ENCODE results near the gene EFHD2. TPM values are rescaled to one million over a fixed set of nuclear protein-coding genes. Genes with fewer than 3 reads are reported as not detected.
"Not testable (repeated sequence)": the region's sequence is repeated elsewhere in the genome, so short reads cannot be mapped to it uniquely, and the experiment has no call there.

Gene EFHD2
- polyA plus RNA-seq, 1 donor from 2014 or later: 10.3 TPM

GRCh38 chr1:15433471-15433870 lies 23.8 kb downstream of the EFHD2 start:
- Histone ChIP-seq H3K4me2 (ENCODE audit: low read length) (no peak overlapping the region), H3K36me3 (ENCODE audit: insufficient read depth, low read length) (no peaks in the 10 kb centered on the region), H3K9me2 (ENCODE audit: insufficient read depth, low read length) (no peaks in the 10 kb centered on the region), H3K9me3 (ENCODE audit: low read length) (no peaks in the 10 kb centered on the region), H3K9ac (ENCODE audit: low read length) (no peak overlapping the region), H3K27ac (ENCODE audit: low read length) (no peak overlapping the region), H3F3A (ENCODE audit: insufficient read depth, low read length, poor library complexity, severe bottlenecking) (no peaks in the 10 kb centered on the region), H3K79me2 (replicated peaks; ENCODE audit: insufficient read depth, low read length) (no peaks in the 10 kb centered on the region), H4K20me1 (ENCODE audit: insufficient read depth) (no peaks in the 10 kb centered on the region), H3K27me3 (ENCODE audit: insufficient read depth, low read depth, low read length) (no peaks in the 10 kb centered on the region), H3K4me3 (ENCODE audit: low read length) (no peak overlapping the region), H2AFZ (ENCODE audit: low read depth, low read length) (no peak overlapping the region)
- TF ChIP-seq MXI1 (conservative IDR thresholded peaks at IDR 0.05; ENCODE audit: poor library complexity, severe bottlenecking): no peak
- TF ChIP-seq TAF1 (IDR thresholded peaks at IDR 0.05; ENCODE audit: low read depth): no peak
- TF ChIP-seq EZH2 (IDR thresholded peaks at IDR 0.05; ENCODE audit: borderline replicate concordance, insufficient read depth, low read length, poor library complexity, severe bottlenecking): no peak

- not testable (repeated sequence) for H3K4me3 ChIP-seq (ENCODE audit: low read length); H3K9me2 ChIP-seq (ENCODE audit: insufficient read depth, low read length); H3K27ac ChIP-seq (ENCODE audit: low read length); H3K27me3 ChIP-seq (ENCODE audit: insufficient read depth, low read depth, low read length); H3F3A ChIP-seq (ENCODE audit: insufficient read depth, low read length, poor library complexity, severe bottlenecking); H4K20me1 ChIP-seq (ENCODE audit: insufficient read depth); H3K4me2 ChIP-seq (ENCODE audit: low read length); H3K9ac ChIP-seq (ENCODE audit: low read length); H2AFZ ChIP-seq (ENCODE audit: low read depth, low read length); H3K36me3 ChIP-seq (ENCODE audit: insufficient read depth, low read length); H3K9me3 ChIP-seq (ENCODE audit: low read length); H3K79me2 ChIP-seq (replicated peaks; ENCODE audit: insufficient read depth, low read length)
These were observed 25.1 kb downstream of the EFHD2 start for GRCh38 chr1:15434739-15435138.

- TF ChIP-seq POLR2AphosphoS5 (IDR thresholded peaks at IDR 0.05) (no peak), REST (IDR thresholded peaks at IDR 0.05; ENCODE audit: borderline replicate concordance) (no peak), SMC3 (conservative IDR thresholded peaks at IDR 0.05; ENCODE audit: poor library complexity) (no peak), EZH2 (IDR thresholded peaks at IDR 0.05; ENCODE audit: borderline replicate concordance, insufficient read depth, low read length, poor library complexity, severe bottlenecking) (no peak), TAF1 (IDR thresholded peaks at IDR 0.05; ENCODE audit: low read depth) (no peak), RAD21 (conservative IDR thresholded peaks at IDR 0.05) (no peak), EP300 (conservative IDR thresholded peaks at IDR 0.05; ENCODE audit: poor library complexity, severe bottlenecking) (no peak), MXI1 (conservative IDR thresholded peaks at IDR 0.05; ENCODE audit: poor library complexity, severe bottlenecking) (no peak)
- TF ChIP-seq, protein P1, sequence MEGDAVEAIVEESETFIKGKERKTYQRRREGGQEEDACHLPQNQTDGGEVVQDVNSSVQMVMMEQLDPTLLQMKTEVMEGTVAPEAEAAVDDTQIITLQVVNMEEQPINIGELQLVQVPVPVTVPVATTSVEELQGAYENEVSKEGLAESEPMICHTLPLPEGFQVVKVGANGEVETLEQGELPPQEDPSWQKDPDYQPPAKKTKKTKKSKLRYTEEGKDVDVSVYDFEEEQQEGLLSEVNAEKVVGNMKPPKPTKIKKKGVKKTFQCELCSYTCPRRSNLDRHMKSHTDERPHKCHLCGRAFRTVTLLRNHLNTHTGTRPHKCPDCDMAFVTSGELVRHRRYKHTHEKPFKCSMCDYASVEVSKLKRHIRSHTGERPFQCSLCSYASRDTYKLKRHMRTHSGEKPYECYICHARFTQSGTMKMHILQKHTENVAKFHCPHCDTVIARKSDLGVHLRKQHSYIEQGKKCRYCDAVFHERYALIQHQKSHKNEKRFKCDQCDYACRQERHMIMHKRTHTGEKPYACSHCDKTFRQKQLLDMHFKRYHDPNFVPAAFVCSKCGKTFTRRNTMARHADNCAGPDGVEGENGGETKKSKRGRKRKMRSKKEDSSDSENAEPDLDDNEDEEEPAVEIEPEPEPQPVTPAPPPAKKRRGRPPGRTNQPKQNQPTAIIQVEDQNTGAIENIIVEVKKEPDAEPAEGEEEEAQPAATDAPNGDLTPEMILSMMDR (IDR thresholded peaks at IDR 0.05; ENCODE audit: poor library complexity, severe bottlenecking): no peak
- no peak overlapping the region for H2AFZ ChIP-seq (ENCODE audit: low read depth, low read length)
These were observed 25.8 kb downstream of the EFHD2 start for GRCh38 chr1:15435239-15436077.

More at GRCh38 chr1:15435239-15436077, 25.8 kb downstream of the EFHD2 start:
- H3K9me3 ChIP-seq (ENCODE audit: low read length): no peaks in the 10 kb centered on the region
- H3K9me2 ChIP-seq (ENCODE audit: insufficient read depth, low read length): no peaks in the 10 kb centered on the region
- H3F3A ChIP-seq (ENCODE audit: insufficient read depth, low read length, poor library complexity, severe bottlenecking): no peaks in the 10 kb centered on the region
- no peak overlapping the region for H3K4me2 ChIP-seq (ENCODE audit: low read length)
- no peaks in the 10 kb centered on the region for H3K79me2 ChIP-seq (replicated peaks; ENCODE audit: insufficient read depth, low read length)
- no peak overlapping the region for H3K9ac ChIP-seq (ENCODE audit: low read length)
- H3K4me3 ChIP-seq (ENCODE audit: low read length): no peak overlapping the region
- H3K27me3 ChIP-seq (ENCODE audit: insufficient read depth, low read depth, low read length): no peaks in the 10 kb centered on the region
- no peaks in the 10 kb centered on the region for H3K36me3 ChIP-seq (ENCODE audit: insufficient read depth, low read length)
- no peak overlapping the region for H3K27ac ChIP-seq (ENCODE audit: low read length)
- H4K20me1 ChIP-seq (ENCODE audit: insufficient read depth): no peaks in the 10 kb centered on the region

Data from neural cell (in vitro differentiated cells).